ENCODE measurements around the gene RPL10.
A peak's percentile ranks its signal among the peaks of the same experiment; 100 is the strongest.

Gene RPL10

DNA sequence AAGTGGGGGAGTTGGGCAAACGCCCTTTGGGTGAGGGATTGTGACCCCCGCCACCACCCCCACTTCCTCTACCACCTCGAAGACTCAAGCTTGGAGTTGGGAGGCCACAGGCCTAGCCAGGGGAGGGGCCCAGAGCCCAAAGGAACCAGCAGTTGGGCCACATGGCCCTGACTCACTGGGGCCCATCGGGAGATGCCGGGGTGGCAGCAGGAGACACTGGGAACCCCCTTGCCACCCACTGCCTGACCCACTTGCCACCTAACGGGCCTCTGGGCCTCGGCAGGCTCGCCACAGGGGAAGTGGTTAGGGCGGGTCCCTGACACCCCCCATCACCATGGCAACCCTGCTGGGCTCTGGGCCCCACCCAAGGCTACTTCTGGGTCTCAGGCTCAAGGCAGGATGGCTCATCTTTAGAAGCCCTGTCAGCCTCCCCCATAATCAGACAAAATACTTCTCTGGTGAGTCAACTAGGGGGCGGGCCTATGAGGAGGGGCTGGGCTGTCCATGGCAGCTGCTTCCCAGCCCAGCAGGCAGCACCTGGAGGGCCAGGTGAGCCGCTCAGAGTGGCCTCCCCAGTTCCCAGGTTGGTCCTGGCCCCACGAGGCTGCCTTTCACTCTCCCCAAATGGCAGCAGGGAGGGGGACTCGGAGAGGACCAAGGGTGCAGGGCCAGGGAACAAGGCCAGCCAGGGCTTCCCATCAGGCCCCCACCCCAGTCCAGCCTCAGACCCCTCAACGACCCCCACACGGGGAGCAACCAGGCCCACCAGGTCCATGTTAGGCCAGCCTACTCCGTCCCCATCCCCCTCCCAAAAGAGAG lies 29.3 kb upstream of the RPL10 start:
- no peak for TF ChIP-seq FOXM1 (IDR thresholded peaks at IDR 0.05; ENCODE audit: borderline replicate concordance, low read depth)
- TF ChIP-seq, protein P1, sequence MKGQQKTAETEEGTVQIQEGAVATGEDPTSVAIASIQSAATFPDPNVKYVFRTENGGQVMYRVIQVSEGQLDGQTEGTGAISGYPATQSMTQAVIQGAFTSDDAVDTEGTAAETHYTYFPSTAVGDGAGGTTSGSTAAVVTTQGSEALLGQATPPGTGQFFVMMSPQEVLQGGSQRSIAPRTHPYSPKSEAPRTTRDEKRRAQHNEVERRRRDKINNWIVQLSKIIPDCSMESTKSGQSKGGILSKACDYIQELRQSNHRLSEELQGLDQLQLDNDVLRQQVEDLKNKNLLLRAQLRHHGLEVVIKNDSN (IDR thresholded peaks at IDR 0.05), result no peak
- TF ChIP-seq TCF12 (IDR thresholded peaks at IDR 0.05; ENCODE audit: low read depth), result 0 out of 2 replicates have a peak, but pooled peaks have one; percentile 26
- 0 out of 2 replicates have a peak, but pooled peaks have one; percentile 24 for TF ChIP-seq EP300 (IDR thresholded peaks at IDR 0.05; ENCODE audit: borderline replicate concordance)
- no peak for TF ChIP-seq TAF1 (IDR thresholded peaks at IDR 0.05; ENCODE audit: low read depth)
- TF ChIP-seq TEAD4 (IDR thresholded peaks at IDR 0.05), result peak; percentile 71
- TF ChIP-seq CEBPB (IDR thresholded peaks at IDR 0.05), result no peak
- TF ChIP-seq NFIC (IDR thresholded peaks at IDR 0.05), result no peak
- no peak for TF ChIP-seq ZBTB7A (IDR thresholded peaks at IDR 0.05; ENCODE audit: low read depth)
- TF ChIP-seq RAD21 (IDR thresholded peaks at IDR 0.05; ENCODE audit: low read depth), result no peak
- no peak for TF ChIP-seq CREB1 (IDR thresholded peaks at IDR 0.05; ENCODE audit: low read depth)
- TF ChIP-seq EGR1 (IDR thresholded peaks at IDR 0.05), result no peak

DNA sequence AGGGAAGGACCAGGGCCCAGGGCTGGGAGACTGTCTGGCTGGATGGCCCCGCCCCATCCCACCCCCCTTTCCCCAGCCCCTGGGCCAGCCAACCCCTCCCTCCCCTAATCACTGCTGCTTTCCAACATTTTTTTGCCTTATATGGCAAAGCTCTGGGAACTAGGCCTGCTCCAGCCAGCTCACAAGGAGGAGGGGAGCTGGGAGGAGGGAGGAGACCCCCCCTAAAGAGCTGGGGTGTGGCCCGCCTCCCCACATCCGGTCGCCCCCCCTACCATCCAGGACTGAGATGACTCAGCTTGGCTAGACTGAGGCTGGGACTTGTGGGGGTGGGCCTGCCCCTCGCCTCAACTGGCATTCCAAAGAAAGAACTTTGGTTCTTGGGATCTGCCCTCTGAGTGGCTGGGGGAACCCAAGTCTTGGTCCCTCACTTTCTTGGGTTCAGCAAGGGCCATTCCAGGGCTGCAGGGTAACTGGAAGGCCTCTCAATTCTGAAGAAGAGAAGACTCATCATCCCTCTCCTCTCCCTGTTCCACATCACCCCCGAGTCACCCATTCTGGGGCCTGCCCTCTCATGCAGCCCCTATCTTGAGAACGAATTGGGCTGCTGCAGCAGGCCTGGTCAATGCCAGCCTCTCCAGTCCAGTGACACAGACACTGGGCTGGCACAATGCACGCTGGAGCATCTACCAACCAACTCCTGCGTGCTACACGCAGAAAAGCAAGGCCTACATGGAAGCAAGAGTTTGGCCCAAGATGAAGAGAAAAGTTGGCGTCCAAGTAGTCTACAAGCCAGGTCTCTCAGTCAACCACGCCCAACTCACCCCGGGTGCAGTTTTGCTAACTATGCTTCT lies 28.5 kb upstream of the RPL10 start:
- TF ChIP-seq CREB1 (IDR thresholded peaks at IDR 0.05; ENCODE audit: low read depth) (no peak), NFIC (IDR thresholded peaks at IDR 0.05) (0 out of 2 replicates have a peak, but pooled peaks have one; percentile 9), TCF12 (IDR thresholded peaks at IDR 0.05; ENCODE audit: low read depth) (peak; percentile 74), EP300 (IDR thresholded peaks at IDR 0.05; ENCODE audit: borderline replicate concordance) (peak; percentile 68; the same call in 1 of the 2 replicates), TEAD4 (IDR thresholded peaks at IDR 0.05) (peak; percentile 17; the same call in 1 of the 2 replicates), RAD21 (IDR thresholded peaks at IDR 0.05; ENCODE audit: low read depth) (no peak), TAF1 (IDR thresholded peaks at IDR 0.05; ENCODE audit: low read depth) (no peak), EGR1 (IDR thresholded peaks at IDR 0.05) (no peak), CEBPB (IDR thresholded peaks at IDR 0.05) (no peak), ZBTB7A (IDR thresholded peaks at IDR 0.05; ENCODE audit: low read depth) (0 out of 2 replicates have a peak, but pooled peaks have one; percentile 19), FOXM1 (IDR thresholded peaks at IDR 0.05; ENCODE audit: borderline replicate concordance, low read depth) (no peak), YY1 (IDR thresholded peaks at IDR 0.05; ENCODE audit: low read depth) (no peak)
- TF ChIP-seq, protein P2, sequence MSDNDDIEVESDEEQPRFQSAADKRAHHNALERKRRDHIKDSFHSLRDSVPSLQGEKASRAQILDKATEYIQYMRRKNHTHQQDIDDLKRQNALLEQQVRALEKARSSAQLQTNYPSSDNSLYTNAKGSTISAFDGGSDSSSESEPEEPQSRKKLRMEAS (IDR thresholded peaks at IDR 0.05), result no peak
- TF ChIP-seq, protein P1 (IDR thresholded peaks at IDR 0.05), result no peak
- TF ChIP-seq, protein P3, sequence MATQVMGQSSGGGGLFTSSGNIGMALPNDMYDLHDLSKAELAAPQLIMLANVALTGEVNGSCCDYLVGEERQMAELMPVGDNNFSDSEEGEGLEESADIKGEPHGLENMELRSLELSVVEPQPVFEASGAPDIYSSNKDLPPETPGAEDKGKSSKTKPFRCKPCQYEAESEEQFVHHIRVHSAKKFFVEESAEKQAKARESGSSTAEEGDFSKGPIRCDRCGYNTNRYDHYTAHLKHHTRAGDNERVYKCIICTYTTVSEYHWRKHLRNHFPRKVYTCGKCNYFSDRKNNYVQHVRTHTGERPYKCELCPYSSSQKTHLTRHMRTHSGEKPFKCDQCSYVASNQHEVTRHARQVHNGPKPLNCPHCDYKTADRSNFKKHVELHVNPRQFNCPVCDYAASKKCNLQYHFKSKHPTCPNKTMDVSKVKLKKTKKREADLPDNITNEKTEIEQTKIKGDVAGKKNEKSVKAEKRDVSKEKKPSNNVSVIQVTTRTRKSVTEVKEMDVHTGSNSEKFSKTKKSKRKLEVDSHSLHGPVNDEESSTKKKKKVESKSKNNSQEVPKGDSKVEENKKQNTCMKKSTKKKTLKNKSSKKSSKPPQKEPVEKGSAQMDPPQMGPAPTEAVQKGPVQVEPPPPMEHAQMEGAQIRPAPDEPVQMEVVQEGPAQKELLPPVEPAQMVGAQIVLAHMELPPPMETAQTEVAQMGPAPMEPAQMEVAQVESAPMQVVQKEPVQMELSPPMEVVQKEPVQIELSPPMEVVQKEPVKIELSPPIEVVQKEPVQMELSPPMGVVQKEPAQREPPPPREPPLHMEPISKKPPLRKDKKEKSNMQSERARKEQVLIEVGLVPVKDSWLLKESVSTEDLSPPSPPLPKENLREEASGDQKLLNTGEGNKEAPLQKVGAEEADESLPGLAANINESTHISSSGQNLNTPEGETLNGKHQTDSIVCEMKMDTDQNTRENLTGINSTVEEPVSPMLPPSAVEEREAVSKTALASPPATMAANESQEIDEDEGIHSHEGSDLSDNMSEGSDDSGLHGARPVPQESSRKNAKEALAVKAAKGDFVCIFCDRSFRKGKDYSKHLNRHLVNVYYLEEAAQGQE (IDR thresholded peaks at IDR 0.05; ENCODE audit: low read depth), result no peak

DNA sequence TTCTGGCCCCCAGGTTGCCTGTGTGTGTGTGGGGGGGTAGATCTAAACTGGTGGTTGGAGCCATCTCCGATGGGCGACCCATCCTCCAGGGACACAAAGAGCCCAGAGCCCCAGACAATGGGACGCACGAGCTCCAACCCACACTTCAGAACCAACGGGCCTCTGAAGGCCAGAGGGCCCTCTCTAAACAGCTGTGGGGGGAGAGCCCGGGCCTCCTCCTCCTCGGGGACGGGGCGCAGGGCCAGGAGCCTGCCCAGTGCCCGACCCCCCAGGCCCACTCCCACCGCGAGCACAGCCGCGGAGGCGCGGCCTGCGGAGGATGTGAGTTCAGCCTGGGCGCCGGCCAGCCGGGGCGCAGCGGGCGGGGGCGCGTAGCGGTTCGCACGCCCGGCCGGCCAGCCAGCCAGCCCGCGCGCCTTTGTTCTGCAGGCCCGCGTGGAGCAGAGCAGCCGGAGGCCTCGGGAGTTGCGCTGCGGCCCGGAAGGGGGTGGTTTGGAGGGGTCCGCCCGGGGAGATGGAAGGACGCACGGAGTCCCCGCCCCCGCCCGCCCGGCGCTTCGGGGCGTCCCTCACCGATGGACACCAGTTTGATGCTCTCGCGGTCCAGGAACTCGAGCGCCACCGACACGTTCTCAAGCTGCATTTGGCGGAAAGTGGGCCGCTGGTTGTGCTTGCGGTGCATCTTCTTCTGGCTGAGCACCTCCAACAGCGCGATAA lies 27.7 kb upstream of the RPL10 start:
- no peak for TF ChIP-seq NFIC (IDR thresholded peaks at IDR 0.05)
- TF ChIP-seq, protein P3 (IDR thresholded peaks at IDR 0.05; ENCODE audit: low read depth), result no peak
- no peak for TF ChIP-seq TCF12 (IDR thresholded peaks at IDR 0.05; ENCODE audit: low read depth)
- TF ChIP-seq YY1 (IDR thresholded peaks at IDR 0.05; ENCODE audit: low read depth), result no peak
- TF ChIP-seq TAF1 (IDR thresholded peaks at IDR 0.05; ENCODE audit: low read depth), result no peak
- TF ChIP-seq, protein P1 (IDR thresholded peaks at IDR 0.05), result no peak

DNA sequence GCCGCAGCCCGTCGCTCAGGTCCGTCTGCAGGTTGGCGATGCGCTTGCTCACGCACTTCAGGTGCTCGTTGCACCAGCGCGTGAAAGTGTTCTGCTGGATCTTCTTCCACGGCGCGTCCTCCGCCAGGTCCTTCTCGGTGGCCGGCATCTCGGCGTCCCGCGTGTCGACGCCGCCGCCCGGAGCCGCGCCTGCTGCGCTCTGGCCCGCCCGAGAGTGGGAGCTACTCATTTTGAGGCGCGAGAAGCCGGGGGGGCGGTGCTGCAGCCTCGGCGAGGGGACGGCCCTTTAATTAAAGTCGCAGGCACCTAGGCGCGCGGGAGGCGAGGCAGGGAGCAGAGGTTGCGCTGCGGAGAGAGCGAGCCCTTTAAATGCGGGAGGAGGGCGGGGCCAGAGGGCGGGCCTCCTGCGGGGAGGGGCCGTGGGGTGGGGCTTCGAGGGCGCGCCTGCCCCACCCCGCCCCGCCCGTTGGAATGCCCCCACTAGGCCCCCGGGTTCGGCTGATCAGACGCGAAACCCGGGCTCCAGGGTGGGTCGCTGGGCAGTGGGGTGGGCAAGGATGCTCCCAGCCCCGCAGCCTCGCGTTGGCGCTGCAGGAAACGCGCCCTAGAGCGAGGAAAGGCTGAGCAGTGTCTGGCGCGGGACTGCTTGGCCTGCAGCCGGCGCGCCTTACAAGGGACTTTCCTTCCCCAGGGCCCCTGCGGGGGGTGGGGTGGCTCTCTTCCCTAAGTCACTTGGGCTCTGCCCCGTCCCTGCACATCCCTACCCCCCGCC lies 27.0 kb upstream of the RPL10 start:
- no peak for TF ChIP-seq EP300 (IDR thresholded peaks at IDR 0.05; ENCODE audit: borderline replicate concordance)
- TF ChIP-seq RAD21 (IDR thresholded peaks at IDR 0.05; ENCODE audit: low read depth), result no peak
- no peak for TF ChIP-seq NFIC (IDR thresholded peaks at IDR 0.05)
- TF ChIP-seq ZBTB7A (IDR thresholded peaks at IDR 0.05; ENCODE audit: low read depth), result no peak
- no peak for TF ChIP-seq FOXM1 (IDR thresholded peaks at IDR 0.05; ENCODE audit: borderline replicate concordance, low read depth)
- no peak for TF ChIP-seq EGR1 (IDR thresholded peaks at IDR 0.05)
- TF ChIP-seq TEAD4 (IDR thresholded peaks at IDR 0.05), result peak; percentile 64
- TF ChIP-seq, protein P3 (IDR thresholded peaks at IDR 0.05; ENCODE audit: low read depth), result no peak
- peak; percentile 28; the same call in 1 of the 2 replicates for TF ChIP-seq TCF12 (IDR thresholded peaks at IDR 0.05; ENCODE audit: low read depth)
- TF ChIP-seq CREB1 (IDR thresholded peaks at IDR 0.05; ENCODE audit: low read depth), result no peak
- TF ChIP-seq, protein P2 (IDR thresholded peaks at IDR 0.05), result peak; percentile 99
- TF ChIP-seq, protein P1 (IDR thresholded peaks at IDR 0.05), result no peak
- TF ChIP-seq CEBPB (IDR thresholded peaks at IDR 0.05), result no peak
- TF ChIP-seq YY1 (IDR thresholded peaks at IDR 0.05; ENCODE audit: low read depth), result peak; percentile 56; the same call in 1 of the 2 replicates
- TF ChIP-seq TAF1 (IDR thresholded peaks at IDR 0.05; ENCODE audit: low read depth), result peak; percentile 87
